Measurements from ENCODE around the gene KRTAP2-1. TPM values are rescaled to one million over a fixed set of nuclear protein-coding genes. Genes with fewer than 3 reads are reported as not detected.
"Not testable (repeated sequence)": the region's sequence is repeated elsewhere in the genome, so short reads cannot be mapped to it uniquely, and the experiment has no call there.

KRTAP2-1 gene
- total RNA-seq, 6 donors from 2014 or later, result not detected

- DNase-seq, result no peak
Observed at GRCh38 chr17:41001795-41002194, 45.3 kb downstream of the KRTAP2-1 start.

GRCh38 chr17:40999563-40999962 is 47.6 kb downstream of the KRTAP2-1 start, which contains the start of gene KRTAP3-2:
Gene KRTAP3-2, minus strand, starts transcription at chr17:40999906. Its CDS starts 53 bp downstream, at chr17:40999853.
- not testable (repeated sequence) for H3K36me3 ChIP-seq; H3K27ac ChIP-seq; H3K9me3 ChIP-seq; H3K27me3 ChIP-seq; H3K4me1 ChIP-seq; ATAC-seq (ENCODE audit: low FRiP score in 2 of 2); H3K4me3 ChIP-seq
- 73 to 90% methylated on average over 2 to 6 of the region's 6 CpGs for WGBS, 2 donors
- DNase-seq, result peak in 1 of 2 donors; percentile 10

More at GRCh38 chr17:41001795-41002194, 45.3 kb downstream of the KRTAP2-1 start:
- no peak for TF ChIP-seq CTCF (IDR thresholded peaks at IDR 0.05)
- TF ChIP-seq EP300 (IDR thresholded peaks at IDR 0.05), result no peak
- no peak for TF ChIP-seq POLR2AphosphoS5 (IDR thresholded peaks at IDR 0.05)
- TF ChIP-seq POLR2A (IDR thresholded peaks at IDR 0.05), result no peak
- no peaks in the 10 kb centered on the region for H3K36me3 ChIP-seq
- H3K9me3 ChIP-seq, result no peaks in the 10 kb centered on the region
- WGBS, 2 donors, result 86 to 87% methylated on average over 4 of the region's 4 CpGs
- no peaks in the 10 kb centered on the region for H3K4me1 ChIP-seq
- no peak overlapping the region for H3K27ac ChIP-seq
- H3K27me3 ChIP-seq, result no peaks in the 10 kb centered on the region
- ATAC-seq (ENCODE audit: low FRiP score in 2 of 2), result no peak
- no peak overlapping the region for H3K4me3 ChIP-seq

GRCh38 chr17:40997361-40997760 is 49.8 kb downstream of the KRTAP2-1 start:
- DNase-seq (no peak), ATAC-seq (ENCODE audit: low FRiP score in 2 of 2) (no peak)
- WGBS, 2 donors, result 70 to 75% methylated on average over 2 of the region's 2 CpGs
- H3K27me3 ChIP-seq, result no peaks in the 10 kb centered on the region
- no peak overlapping the region for H3K27ac ChIP-seq
- no peaks in the 10 kb centered on the region for H3K36me3 ChIP-seq
- H3K4me1 ChIP-seq, result no peaks in the 10 kb centered on the region
- H3K4me3 ChIP-seq, result no peak overlapping the region
- TF ChIP-seq EP300 (IDR thresholded peaks at IDR 0.05) (no peak), POLR2AphosphoS5 (IDR thresholded peaks at IDR 0.05) (no peak), POLR2A (IDR thresholded peaks at IDR 0.05) (no peak), CTCF (IDR thresholded peaks at IDR 0.05) (no peak)
- no peaks in the 10 kb centered on the region for H3K9me3 ChIP-seq

GRCh38 chr17:40996829-40997228 is 50.3 kb downstream of the KRTAP2-1 start:
- 82 to 83% methylated on average over 4 of the region's 4 CpGs for WGBS, 2 donors
- Histone ChIP-seq H3K9me3 (no peaks in the 10 kb centered on the region), H3K4me1 (no peaks in the 10 kb centered on the region), H3K27me3 (no peaks in the 10 kb centered on the region), H3K36me3 (no peaks in the 10 kb centered on the region), H3K4me3 (no peak overlapping the region), H3K27ac (no peak overlapping the region)
- TF ChIP-seq CTCF (IDR thresholded peaks at IDR 0.05), result no peak
- no peak for TF ChIP-seq POLR2A (IDR thresholded peaks at IDR 0.05)
- no peak for TF ChIP-seq POLR2AphosphoS5 (IDR thresholded peaks at IDR 0.05)
- TF ChIP-seq EP300 (IDR thresholded peaks at IDR 0.05), result no peak
- no peak for ATAC-seq (ENCODE audit: low FRiP score in 2 of 2)
- DNase-seq, result no peak

Small RNA genes lying within 50 kb of the gene (small RNA-seq; reads per million reads assigned to genes)
- gene KRTAP3-4P, result 0 reads per million in 4 donors

Other genes with a start within 250 kb of the KRTAP2-1 start
- gene KRT28, start 247.4 kb downstream of the KRTAP2-1 start, total RNA-seq, result not detected
- gene KRT10, start 224.7 kb downstream of the KRTAP2-1 start, total RNA-seq, result 10 to 100 TPM in 4 of 6 donors, 1 to 10 TPM in 2; 4.2 to 35.0 (median 13.5) TPM
- not detected for gene KRT12, start 180.1 kb downstream of the KRTAP2-1 start, total RNA-seq
- gene KRT20, start 162.1 kb downstream of the KRTAP2-1 start, total RNA-seq, result under 1 TPM in 2 of 6 donors, not detected in 4; 0.31 to 0.37 TPM
- 10 to 100 TPM in 1 of 6 donors, 1 to 10 TPM in 4, under 1 TPM in 1; 0.49 to 10.7 (median 3.1) TPM for gene KRT23, start 109.7 kb downstream of the KRTAP2-1 start, total RNA-seq
- not detected for gene KRT39, start 80.4 kb downstream of the KRTAP2-1 start, total RNA-seq
- gene KRT40, start 63.0 kb downstream of the KRTAP2-1 start, total RNA-seq, result under 1 TPM in 1 of 6 donors, not detected in 5; 0.24 TPM
- not detected for gene KRTAP3-3, start 53.2 kb downstream of the KRTAP2-1 start, total RNA-seq
- gene KRTAP3-2, start 47.4 kb downstream of the KRTAP2-1 start, total RNA-seq, result not detected
- not detected for gene KRTAP3-1, start 38.2 kb downstream of the KRTAP2-1 start, total RNA-seq
- gene KRTAP1-5, start 20.1 kb downstream of the KRTAP2-1 start, total RNA-seq, result not detected
- gene KRTAP1-4, start 17.1 kb downstream of the KRTAP2-1 start, total RNA-seq, result not detected
- gene KRTAP1-3, start 12.4 kb downstream of the KRTAP2-1 start, total RNA-seq, result not detected
- not detected for gene KRTAP1-1, start 5.9 kb downstream of the KRTAP2-1 start, total RNA-seq
- gene KRTAP2-2, start 7.9 kb upstream of the KRTAP2-1 start, total RNA-seq, result not detected
- not detected for gene KRTAP2-3, start 12.8 kb upstream of the KRTAP2-1 start, total RNA-seq
- not detected for gene KRTAP2-4, start 18.6 kb upstream of the KRTAP2-1 start, total RNA-seq
- gene KRTAP4-7, start 36.8 kb upstream of the KRTAP2-1 start, total RNA-seq, result not detected
- gene KRTAP4-8, start 50.8 kb upstream of the KRTAP2-1 start, total RNA-seq, result not detected
- gene KRTAP4-16, start 54.9 kb upstream of the KRTAP2-1 start, total RNA-seq, result not detected
- gene KRTAP4-9, start 58.1 kb upstream of the KRTAP2-1 start, total RNA-seq, result not detected
- not detected for gene KRTAP4-11, start 71.1 kb upstream of the KRTAP2-1 start, total RNA-seq
- not detected for gene KRTAP4-12, start 76.9 kb upstream of the KRTAP2-1 start, total RNA-seq
- not detected for gene KRTAP4-6, start 93.2 kb upstream of the KRTAP2-1 start, total RNA-seq
- gene KRTAP4-5, start 102.5 kb upstream of the KRTAP2-1 start, total RNA-seq, result not detected
- gene KRTAP4-4, start 113.4 kb upstream of the KRTAP2-1 start, total RNA-seq, result not detected
- not detected for gene KRTAP4-3, start 120.9 kb upstream of the KRTAP2-1 start, total RNA-seq
- not detected for gene KRTAP4-2, start 130.9 kb upstream of the KRTAP2-1 start, total RNA-seq
- gene KRTAP4-1, start 137.6 kb upstream of the KRTAP2-1 start, total RNA-seq, result not detected
- not detected for gene KRTAP9-1, start 142.6 kb upstream of the KRTAP2-1 start, total RNA-seq
- gene KRTAP9-2, start 179.3 kb upstream of the KRTAP2-1 start, total RNA-seq, result not detected
- gene KRTAP9-3, start 185.1 kb upstream of the KRTAP2-1 start, total RNA-seq, result not detected
- gene KRTAP9-8, start 190.7 kb upstream of the KRTAP2-1 start, total RNA-seq, result not detected
- gene KRTAP9-4, start 202.4 kb upstream of the KRTAP2-1 start, total RNA-seq, result not detected
- not detected for gene KRTAP9-9, start 208.1 kb upstream of the KRTAP2-1 start, total RNA-seq
- not detected for gene KRTAP9-6, start 218.1 kb upstream of the KRTAP2-1 start, total RNA-seq
- not detected for gene KRTAP9-7, start 228.4 kb upstream of the KRTAP2-1 start, total RNA-seq